ENCODE measurements around the gene PARP12. TPM values are rescaled to one million over a fixed set of nuclear protein-coding genes. Genes with fewer than 3 reads are reported as not detected.

PARP12 gene
- total and polyA plus RNA-seq, 9 of the 15 experiments (the other 6 are each of a cell fraction or from before 2014, with no cell fraction given): 4.6 to 40.4 (median 23.5) TPM

GRCh38 chr7:140005754-140006503 lies 56.8 kb downstream of the PARP12 start (continued):
- TF ChIP-seq TCF7 (IDR thresholded peaks at IDR 0.05; ENCODE audit: borderline replicate concordance) (no peak), MBD2 (IDR thresholded peaks at IDR 0.05; ENCODE audit: borderline replicate concordance, low read depth) (no peak), SRSF3 (IDR thresholded peaks at IDR 0.05; ENCODE audit: insufficient read depth, low read length) (no peak), HDAC6 (IDR thresholded peaks at IDR 0.05; ENCODE audit: low read depth, low read length) (0 out of 2 replicates have a peak, but pooled peaks have one; percentile 22), PHB2 (IDR thresholded peaks at IDR 0.05; ENCODE audit: low read depth) (no peak), GABPB1 (CRISPR knock-in tag; IDR thresholded peaks at IDR 0.05) (no peak), RBBP5 (IDR thresholded peaks at IDR 0.05; ENCODE audit: borderline replicate concordance, insufficient read depth, low read length, poor library complexity, severe bottlenecking) (no peak), E2F3 (CRISPR knock-in tag; IDR thresholded peaks at IDR 0.05) (no peak), ZNF347 (CRISPR knock-in tag; IDR thresholded peaks at IDR 0.05; ENCODE audit: low read depth) (no peak), PCBP1 (IDR thresholded peaks at IDR 0.05; ENCODE audit: low read depth, low read length, poor library complexity, severe bottlenecking) (no peak), POLR2B (IDR thresholded peaks at IDR 0.05; ENCODE audit: low read depth, partially characterized antibody) (no peak), VEZF1 (CRISPR knock-in tag; IDR thresholded peaks at IDR 0.05) (0 out of 2 replicates have a peak, but pooled peaks have one; percentile 27), TAF1 (IDR thresholded peaks at IDR 0.05; ENCODE audit: control insufficient read depth, extremely low read depth, insufficient read depth, low read length, severe bottlenecking) (no peak), RHOXF2B (CRISPR knock-in tag; conservative IDR thresholded peaks at IDR 0.05) (no peak), LEF1 (IDR thresholded peaks at IDR 0.05) (no peak), RBM39 (optimal IDR thresholded peaks at IDR 0.05; ENCODE audit: low read depth, low read length) (no peak), POLR2H (tag; IDR thresholded peaks at IDR 0.05; ENCODE audit: low read depth) (no peak)
- TF ChIP-seq, protein P1, sequence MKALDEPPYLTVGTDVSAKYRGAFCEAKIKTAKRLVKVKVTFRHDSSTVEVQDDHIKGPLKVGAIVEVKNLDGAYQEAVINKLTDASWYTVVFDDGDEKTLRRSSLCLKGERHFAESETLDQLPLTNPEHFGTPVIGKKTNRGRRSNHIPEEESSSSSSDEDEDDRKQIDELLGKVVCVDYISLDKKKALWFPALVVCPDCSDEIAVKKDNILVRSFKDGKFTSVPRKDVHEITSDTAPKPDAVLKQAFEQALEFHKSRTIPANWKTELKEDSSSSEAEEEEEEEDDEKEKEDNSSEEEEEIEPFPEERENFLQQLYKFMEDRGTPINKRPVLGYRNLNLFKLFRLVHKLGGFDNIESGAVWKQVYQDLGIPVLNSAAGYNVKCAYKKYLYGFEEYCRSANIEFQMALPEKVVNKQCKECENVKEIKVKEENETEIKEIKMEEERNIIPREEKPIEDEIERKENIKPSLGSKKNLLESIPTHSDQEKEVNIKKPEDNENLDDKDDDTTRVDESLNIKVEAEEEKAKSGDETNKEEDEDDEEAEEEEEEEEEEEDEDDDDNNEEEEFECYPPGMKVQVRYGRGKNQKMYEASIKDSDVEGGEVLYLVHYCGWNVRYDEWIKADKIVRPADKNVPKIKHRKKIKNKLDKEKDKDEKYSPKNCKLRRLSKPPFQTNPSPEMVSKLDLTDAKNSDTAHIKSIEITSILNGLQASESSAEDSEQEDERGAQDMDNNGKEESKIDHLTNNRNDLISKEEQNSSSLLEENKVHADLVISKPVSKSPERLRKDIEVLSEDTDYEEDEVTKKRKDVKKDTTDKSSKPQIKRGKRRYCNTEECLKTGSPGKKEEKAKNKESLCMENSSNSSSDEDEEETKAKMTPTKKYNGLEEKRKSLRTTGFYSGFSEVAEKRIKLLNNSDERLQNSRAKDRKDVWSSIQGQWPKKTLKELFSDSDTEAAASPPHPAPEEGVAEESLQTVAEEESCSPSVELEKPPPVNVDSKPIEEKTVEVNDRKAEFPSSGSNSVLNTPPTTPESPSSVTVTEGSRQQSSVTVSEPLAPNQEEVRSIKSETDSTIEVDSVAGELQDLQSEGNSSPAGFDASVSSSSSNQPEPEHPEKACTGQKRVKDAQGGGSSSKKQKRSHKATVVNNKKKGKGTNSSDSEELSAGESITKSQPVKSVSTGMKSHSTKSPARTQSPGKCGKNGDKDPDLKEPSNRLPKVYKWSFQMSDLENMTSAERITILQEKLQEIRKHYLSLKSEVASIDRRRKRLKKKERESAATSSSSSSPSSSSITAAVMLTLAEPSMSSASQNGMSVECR (CRISPR knock-in tag; IDR thresholded peaks at IDR 0.05): no peak; the same call in 1 of the 2 replicates
- TF ChIP-seq, protein P2, sequence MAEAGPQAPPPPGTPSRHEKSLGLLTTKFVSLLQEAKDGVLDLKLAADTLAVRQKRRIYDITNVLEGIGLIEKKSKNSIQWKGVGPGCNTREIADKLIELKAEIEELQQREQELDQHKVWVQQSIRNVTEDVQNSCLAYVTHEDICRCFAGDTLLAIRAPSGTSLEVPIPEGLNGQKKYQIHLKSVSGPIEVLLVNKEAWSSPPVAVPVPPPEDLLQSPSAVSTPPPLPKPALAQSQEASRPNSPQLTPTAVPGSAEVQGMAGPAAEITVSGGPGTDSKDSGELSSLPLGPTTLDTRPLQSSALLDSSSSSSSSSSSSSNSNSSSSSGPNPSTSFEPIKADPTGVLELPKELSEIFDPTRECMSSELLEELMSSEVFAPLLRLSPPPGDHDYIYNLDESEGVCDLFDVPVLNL (CRISPR knock-in tag; IDR thresholded peaks at IDR 0.05; ENCODE audit: low read depth): 0 out of 2 replicates have a peak, but pooled peaks have one; percentile 41
- TF ChIP-seq, protein P3, sequence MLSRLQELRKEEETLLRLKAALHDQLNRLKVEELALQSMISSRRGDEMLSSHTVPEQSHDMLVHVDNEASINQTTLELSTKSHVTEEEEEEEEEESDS (CRISPR knock-in tag; IDR thresholded peaks at IDR 0.05): no peak

All from K562 (cell line).